ENCODE results near the gene APOA4. TPM values are rescaled to one million over a fixed set of nuclear protein-coding genes. Genes with fewer than 3 reads are reported as not detected.

Gene APOA4
- total and polyA plus RNA-seq, 12 donors = 0.17 to 1.1 TPM; not detected in 10

DNA sequence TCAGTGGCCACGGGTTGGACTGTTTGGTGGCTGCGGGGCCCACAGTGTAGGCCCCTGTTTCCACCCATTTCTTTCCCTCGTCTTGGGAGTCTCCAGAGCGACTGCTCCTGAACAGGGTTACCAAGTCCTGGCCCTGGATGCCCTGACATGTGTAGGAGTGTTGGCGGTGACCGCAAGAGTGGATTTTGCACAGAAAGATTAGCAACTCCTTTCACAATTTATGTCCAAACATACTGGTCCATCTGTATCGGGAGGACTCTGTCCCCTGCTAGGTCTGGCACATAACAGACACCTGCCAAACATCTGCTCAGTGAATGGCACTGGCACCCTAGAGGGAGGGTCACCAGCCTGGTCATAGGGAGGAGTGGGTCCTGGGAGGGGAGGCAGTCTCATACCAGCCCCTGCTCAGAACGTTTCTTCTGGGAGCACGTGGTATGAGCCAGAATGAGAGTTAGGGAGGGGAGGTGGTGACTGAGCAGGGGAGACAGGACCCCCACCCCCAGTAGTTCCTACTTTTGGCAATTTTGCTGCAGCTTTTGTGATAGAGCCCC, 17.7 kb upstream of the APOA4 start:
- WGBS, 4 donors = 70 to 92% (median 79%) methylated on average over 6 to 9 of the region's 9 CpGs
- no peaks in the 10 kb centered on the region for H3K9me3 ChIP-seq (replicated peaks in 1 of 3)
- no peaks in the 10 kb centered on the region for H3K27me3 ChIP-seq
- H3K36me3 ChIP-seq (replicated peaks in 1 of 2) = peaks cover 0 to 18% of the 10 kb centered on the region in 2 donors
- H3K27ac ChIP-seq = no peak overlapping the region
- DNase-seq = no peak
- H3K4me3 ChIP-seq = no peak overlapping the region
- H3K4me1 ChIP-seq (replicated peaks in 1 of 2) = peaks cover under 1 to 7% of the 10 kb centered on the region in 2 donors
- TF ChIP-seq, protein P1, sequence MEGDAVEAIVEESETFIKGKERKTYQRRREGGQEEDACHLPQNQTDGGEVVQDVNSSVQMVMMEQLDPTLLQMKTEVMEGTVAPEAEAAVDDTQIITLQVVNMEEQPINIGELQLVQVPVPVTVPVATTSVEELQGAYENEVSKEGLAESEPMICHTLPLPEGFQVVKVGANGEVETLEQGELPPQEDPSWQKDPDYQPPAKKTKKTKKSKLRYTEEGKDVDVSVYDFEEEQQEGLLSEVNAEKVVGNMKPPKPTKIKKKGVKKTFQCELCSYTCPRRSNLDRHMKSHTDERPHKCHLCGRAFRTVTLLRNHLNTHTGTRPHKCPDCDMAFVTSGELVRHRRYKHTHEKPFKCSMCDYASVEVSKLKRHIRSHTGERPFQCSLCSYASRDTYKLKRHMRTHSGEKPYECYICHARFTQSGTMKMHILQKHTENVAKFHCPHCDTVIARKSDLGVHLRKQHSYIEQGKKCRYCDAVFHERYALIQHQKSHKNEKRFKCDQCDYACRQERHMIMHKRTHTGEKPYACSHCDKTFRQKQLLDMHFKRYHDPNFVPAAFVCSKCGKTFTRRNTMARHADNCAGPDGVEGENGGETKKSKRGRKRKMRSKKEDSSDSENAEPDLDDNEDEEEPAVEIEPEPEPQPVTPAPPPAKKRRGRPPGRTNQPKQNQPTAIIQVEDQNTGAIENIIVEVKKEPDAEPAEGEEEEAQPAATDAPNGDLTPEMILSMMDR (IDR thresholded peaks at IDR 0.05) = no peak
- no peak for TF ChIP-seq POLR2A (IDR thresholded peaks at IDR 0.05)
- intact Hi-C loops (cut with DNase I) = no loop called here

DNA sequence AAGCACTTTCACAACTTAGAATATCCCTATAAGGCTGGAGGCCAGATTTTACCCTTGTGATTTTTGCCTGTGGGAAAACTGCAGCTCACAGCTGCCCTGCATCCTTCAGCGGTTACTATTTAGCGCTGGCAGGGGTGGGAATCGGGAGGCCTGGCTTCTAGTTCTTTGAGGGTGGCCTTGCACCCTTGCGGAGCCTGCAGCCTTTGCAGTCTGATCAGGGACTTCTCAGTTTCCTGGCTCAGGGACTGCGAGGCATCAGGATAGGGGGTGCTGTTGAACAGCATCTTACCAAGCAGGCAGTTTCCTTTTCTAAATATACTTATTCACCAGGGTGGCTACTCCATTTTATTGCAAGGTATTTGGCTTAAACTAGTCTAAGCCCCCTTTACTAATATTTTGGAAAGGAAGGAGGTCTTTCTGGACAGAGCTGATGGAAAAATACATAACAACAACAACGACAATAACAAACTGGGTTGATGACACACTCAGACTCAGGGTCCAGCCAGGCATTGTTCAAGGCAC, 17.2 kb upstream of the APOA4 start:
- H3K36me3 ChIP-seq (replicated peaks in 1 of 2) = peaks cover 0 to 13% of the 10 kb centered on the region in 2 donors
- TF ChIP-seq POLR2A (IDR thresholded peaks at IDR 0.05) = no peak
- H3K9me3 ChIP-seq (replicated peaks in 1 of 3) = no peaks in the 10 kb centered on the region
- H3K27ac ChIP-seq = no peak overlapping the region
- H3K27me3 ChIP-seq = no peaks in the 10 kb centered on the region
- intact Hi-C loops (cut with DNase I) = no loop called here
- 45 to 74% (median 53%) methylated on average over 4 to 6 of the region's 6 CpGs for WGBS, 4 donors
- no peak overlapping the region for H3K4me3 ChIP-seq
- peaks cover 6 to 12% of the 10 kb centered on the region in 2 donors for H3K4me1 ChIP-seq (replicated peaks in 1 of 2)
- DNase-seq = no peak

DNA sequence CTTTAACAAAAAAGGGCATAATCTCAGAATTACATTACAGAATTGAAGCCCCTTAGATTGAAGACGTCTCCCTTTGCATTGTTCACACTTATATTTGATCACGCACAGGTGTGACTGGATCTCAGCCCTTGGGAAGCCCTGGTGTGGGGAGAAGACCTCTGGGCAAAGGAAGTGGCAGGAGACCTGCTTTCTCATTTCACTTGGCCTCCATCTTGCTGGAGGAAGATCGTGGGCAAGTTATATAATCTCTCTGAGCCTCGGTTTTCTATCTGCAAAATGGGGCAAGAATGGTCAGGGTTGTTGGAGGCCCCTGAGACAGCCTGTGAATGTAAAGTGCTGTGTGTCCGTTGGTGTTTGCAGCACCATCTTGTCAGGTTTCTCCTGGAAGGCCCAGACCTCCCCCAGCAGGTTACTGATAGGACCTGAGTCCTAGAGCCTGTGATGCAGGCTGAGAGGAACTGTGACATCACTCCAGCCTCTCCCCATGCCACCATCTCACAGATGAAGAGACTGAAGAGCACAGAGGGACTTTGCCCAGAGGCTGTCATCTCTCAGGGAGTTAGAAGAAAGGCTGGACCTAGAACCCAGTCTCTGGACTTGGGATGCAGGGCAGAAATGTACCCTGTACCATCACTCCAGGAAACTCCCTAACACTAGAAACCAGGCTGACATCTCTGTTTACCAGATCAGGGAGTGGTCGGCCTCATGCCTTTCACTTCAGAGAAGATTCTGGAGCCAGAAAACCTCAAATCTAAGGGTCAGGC, 15.4 kb upstream of the APOA4 start:
- Histone ChIP-seq H3K9me3 (replicated peaks in 1 of 3) (no peaks in the 10 kb centered on the region), H3K4me1 (replicated peaks in 1 of 2) (peaks cover 9 to 17% of the 10 kb centered on the region in 2 donors), H3K4me3 (no peak overlapping the region), H3K36me3 (replicated peaks in 1 of 2) (peaks cover 0 to under 1% of the 10 kb centered on the region in 2 donors), H3K27me3 (no peaks in the 10 kb centered on the region), H3K27ac (no peak overlapping the region)
- TF ChIP-seq POLR2A (IDR thresholded peaks at IDR 0.05) = no peak
- TF ChIP-seq, protein P1 (IDR thresholded peaks at IDR 0.05) = no peak
- no peak for DNase-seq
- WGBS, 4 donors = 87 to 90% (median 88%) methylated on average over 6 of the region's 6 CpGs
- intact Hi-C loops (cut with DNase I) = loop anchor here in 1 of 2 donors (5.0 kb wide), 1 partner anchor 46 kb away; the partner anchor contains the start of gene APOA5

DNA sequence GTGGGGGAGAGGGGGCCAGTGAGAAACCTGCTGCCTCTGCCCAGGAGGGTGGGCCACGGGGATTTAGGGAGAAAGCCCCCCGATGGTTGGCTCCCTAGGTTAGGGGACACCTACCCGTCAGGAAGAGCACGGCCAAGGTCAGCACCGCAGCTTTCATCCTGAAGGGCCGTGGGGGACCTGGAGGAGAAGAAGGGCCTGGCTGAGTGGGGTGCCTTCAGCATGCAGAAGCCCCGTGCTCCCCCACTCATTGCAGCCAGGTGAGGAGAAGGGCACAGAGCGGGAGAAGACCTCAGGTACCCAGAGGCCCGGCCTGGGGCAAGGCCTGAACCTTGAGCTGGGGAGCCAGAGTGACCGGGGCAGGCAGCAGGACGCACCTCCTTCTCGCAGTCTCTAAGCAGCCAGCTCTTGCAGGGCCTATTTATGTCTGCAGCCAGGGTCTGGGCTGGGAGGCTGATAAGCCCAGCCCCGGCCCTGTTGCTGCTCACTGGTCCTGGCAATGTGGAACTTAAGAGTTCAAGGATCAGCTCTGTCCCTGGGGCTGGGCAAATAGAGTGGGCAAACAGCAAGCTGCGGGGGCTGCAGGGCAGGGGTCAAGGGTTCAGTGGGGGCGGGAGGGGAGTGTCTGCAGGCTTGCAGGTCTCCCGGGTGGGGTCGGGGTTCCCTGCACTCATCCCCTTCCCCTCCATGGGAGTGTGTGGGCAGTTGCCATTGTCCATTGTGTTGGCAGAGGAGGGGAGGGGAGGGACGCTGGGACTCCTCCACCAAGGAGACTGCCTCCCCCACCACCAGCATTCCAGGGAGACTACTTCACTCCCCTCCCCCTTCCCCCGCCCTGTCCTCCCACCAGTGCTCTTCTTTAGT, 14.4 kb upstream of the APOA4 start, which contains the start of gene APOA1:
Gene APOA1, minus strand, starts transcription at position 392 of the 861 bp plus-strand sequence. Its CDS starts 235 bp downstream, at position 157.
- 67 to 81% (median 71%) methylated on average over 13 to 19 of the region's 19 CpGs for WGBS, 4 donors

More for the DNA sequence above, 14.4 kb upstream of the APOA4 start, which contains the start of gene APOA1:
- peaks cover 9 to 17% of the 10 kb centered on the region in 2 donors for H3K4me1 ChIP-seq (replicated peaks in 1 of 2)
- no peak within 1 kb of the TSS for H3K27ac ChIP-seq
- no peak within 1 kb of the TSS for H3K4me3 ChIP-seq
- intact Hi-C loops (cut with DNase I) = loop anchor here in 1 of 2 donors (5.0 kb wide), 1 partner anchor 45 kb away; the partner anchor contains the start of gene APOA5
- no peaks in the 10 kb centered on the region for H3K36me3 ChIP-seq (replicated peaks in 1 of 2)
- H3K9me3 ChIP-seq (replicated peaks in 1 of 3) = no peaks in the 10 kb centered on the region
- no peak for TF ChIP-seq POLR2A (IDR thresholded peaks at IDR 0.05)
- TF ChIP-seq, protein P1 (IDR thresholded peaks at IDR 0.05) = no peak
- no peak for DNase-seq
- no peaks in the 10 kb centered on the region for H3K27me3 ChIP-seq
